Stimulated activated CD8-positive, alpha-beta memory T cell treated with anti-CD3 and anti-CD28 coated beads, Interleukin-2, amount 100 ng/mL, for 48 hours (primary cell): ENCODE data around the gene VASP.
"Not testable (repeated sequence)": the region's sequence is repeated elsewhere in the genome, so short reads cannot be mapped to it uniquely, and the experiment has no call there.

Source experiments
- DNase-seq, 2 donors: peaks; one replicate each; pipeline ENCODE4 v3.0.0-alpha.2; 2020; ENCODE audit warnings: low read depth in 2 of 2

Gene VASP

DNA sequence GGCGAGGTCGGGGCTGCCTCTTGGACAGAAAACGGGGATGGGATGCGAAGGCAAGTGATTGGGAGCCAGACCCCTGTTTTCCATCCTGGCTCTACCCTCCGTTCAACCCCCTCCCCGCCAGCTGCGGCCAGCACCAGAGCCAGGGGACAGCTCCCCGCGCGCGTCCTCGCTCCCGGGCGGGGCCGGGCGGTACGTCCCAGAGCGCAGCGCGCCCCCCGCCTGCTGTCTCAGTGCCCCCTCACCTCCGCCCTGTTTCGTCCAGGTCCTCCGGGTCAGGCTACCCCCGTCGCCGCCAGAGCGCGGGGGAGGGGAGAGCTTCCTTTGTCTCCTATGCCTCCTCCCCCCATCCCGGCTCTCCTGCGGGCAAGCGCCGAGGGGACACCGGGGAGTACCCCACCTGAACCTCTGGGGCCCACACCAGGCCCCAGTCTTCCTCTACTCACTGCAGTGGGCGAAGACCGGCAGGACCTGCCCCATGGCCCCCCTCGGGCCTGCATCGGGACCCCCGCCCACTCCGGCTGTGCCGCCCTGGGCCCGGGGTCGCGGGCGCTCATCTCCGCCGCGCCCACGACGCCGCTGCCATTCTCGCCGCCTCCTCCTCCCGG is 10.8 kb upstream of the VASP start:
- no peak for DNase-seq

GRCh38 chr19:45497791-45498190 is 9.5 kb upstream of the VASP start:
- no peak for DNase-seq

- peak in 1 of 2 donors; percentile 62 for DNase-seq
These were observed 8.7 kb upstream of the VASP start, which contains the start of gene PPM1N for GRCh38 chr19:45498411-45499195. Gene PPM1N (plus strand): TSS chr19:45498443. CDS start chr19:45498473, 30 bp downstream.

DNA sequence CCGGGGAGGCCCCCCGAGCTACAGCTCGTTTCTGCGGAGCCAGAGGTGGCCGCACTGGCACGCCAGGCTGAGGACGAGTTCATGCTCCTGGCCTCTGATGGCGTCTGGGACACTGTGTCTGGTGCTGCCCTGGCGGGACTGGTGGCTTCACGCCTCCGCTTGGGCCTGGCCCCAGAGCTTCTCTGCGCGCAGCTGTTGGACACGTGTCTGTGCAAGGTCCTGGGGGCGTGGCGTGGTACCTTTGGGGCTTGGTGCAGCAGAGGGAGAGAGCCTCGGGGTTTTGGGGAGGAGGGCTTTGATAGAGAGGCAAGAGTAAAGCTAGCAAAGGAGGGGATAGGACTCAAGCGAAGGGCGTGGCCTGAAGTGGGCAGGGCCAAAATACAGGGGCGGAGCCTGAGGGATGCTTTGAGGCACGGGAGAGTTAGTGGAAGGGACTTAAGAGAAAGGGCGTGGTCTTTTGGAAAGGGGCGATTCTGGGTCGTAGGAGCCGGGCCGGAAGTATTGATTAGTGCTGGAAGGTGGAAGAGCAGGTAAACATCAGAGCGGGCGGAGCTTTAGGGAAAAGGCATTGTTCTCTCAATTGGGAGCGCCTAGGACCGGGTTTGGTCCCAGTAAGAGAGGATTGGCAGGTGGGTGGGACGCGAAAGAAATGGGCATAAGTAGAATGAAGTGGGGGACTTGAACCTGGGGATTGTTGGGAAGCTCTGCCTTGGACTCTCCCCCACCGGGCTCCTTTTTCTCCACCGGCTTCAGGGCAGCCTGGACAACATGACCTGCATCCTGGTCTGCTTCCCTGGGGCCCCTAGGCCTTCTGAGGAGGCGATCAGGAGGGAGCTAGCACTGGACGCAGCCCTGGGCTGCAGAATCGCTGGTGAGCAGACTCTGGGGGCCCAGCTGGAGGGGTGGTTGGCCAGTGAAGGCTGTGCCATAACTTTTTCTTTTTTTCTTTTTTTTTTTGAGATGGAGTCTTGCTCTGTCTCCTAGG is 7.8 kb upstream of the VASP start:
- DNase-seq: peak in 1 of 2 donors; percentile 70

DNA sequence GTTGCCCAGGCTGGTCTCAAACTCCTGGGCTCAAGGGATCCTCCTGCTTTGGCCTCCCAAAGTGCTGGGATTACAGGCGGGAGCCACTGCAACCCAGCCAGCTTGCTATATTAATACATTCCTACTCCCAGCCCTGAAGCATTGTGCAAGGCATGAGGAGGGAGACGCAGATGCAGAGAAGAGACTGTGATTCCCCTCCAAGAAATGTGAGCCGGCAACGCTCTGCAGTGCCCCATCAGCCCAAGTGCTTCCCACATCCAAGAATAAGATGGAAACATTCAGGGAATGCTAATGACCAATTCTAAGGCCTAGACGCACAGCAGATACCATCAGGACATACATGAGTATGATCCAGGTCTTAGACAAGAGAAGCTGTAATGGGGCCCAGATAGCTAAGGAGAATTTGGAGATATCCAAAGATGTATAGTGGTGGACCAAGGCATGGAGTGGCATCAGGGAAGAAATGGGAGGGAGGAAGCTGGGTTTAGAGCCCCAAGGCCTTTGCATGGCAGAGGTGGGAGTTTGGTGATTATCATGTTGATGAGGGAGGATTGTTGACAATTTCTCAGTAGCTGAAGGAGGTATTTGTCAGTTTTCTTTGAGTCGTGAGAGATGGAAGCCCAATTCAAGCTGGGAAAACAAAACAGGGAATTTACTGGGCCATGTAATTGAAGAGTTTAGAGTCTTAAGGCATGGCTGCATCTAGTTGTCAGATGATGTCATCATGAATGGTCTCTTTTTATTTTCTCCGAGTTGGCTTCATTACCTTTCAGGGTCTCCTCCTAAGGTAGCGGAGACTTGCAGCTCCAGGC is 6.2 kb upstream of the VASP start:
- no peak for DNase-seq

DNA sequence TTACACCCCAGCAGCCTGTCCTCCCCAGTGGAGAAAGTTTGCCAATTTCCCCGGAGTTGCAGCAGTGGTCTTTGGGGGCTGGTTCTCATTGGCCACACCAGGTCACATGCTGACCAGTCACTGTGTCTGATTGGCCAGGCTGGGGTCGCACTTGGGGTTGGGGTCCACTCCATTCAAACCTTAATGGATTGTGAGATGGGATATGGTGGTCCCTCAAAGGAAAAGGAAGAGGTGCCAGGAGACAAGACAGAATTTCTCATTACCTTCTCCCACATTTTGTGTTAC is 5.6 kb upstream of the VASP start:
- no peak for DNase-seq

DNA sequence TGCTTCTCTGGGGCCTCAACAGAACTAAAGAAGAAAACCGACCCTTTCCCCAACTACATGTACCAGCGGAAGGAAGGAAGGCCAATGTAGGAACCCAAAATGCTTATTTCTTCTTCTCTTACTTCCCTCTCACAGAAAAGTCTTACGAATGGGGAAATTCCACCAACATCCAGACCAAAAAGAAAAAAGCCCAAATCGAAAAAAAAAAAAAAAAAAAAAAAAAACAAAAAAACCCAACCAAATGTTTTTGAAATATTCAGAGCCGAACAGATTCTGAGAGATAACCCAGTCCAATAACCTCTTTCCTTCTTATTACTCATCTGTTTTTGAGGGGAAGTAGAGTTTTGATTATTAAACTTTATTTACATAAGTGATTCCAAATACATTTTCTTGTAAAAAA is 5.2 kb upstream of the VASP start:
- DNase-seq: no peak

GRCh38 chr19:45503909-45504308 is 3.4 kb upstream of the VASP start:
- DNase-seq: no peak

- DNase-seq: no peak
These were observed 1.9 kb upstream of the VASP start for GRCh38 chr19:45505151-45505995.

- DNase-seq: no peak
These were observed 1.4 kb upstream of the VASP start for GRCh38 chr19:45505996-45506245.

- DNase-seq: peak; percentile 99
These were observed 862 bp upstream of the VASP start for GRCh38 chr19:45506246-45506988.

- DNase-seq: no peak
These were observed 665 bp downstream of the VASP start for GRCh38 chr19:45507872-45508416.

GRCh38 chr19:45508417-45508860 is 1.2 kb downstream of the VASP start:
- peak in 1 of 2 donors; percentile 44 for DNase-seq

DNA sequence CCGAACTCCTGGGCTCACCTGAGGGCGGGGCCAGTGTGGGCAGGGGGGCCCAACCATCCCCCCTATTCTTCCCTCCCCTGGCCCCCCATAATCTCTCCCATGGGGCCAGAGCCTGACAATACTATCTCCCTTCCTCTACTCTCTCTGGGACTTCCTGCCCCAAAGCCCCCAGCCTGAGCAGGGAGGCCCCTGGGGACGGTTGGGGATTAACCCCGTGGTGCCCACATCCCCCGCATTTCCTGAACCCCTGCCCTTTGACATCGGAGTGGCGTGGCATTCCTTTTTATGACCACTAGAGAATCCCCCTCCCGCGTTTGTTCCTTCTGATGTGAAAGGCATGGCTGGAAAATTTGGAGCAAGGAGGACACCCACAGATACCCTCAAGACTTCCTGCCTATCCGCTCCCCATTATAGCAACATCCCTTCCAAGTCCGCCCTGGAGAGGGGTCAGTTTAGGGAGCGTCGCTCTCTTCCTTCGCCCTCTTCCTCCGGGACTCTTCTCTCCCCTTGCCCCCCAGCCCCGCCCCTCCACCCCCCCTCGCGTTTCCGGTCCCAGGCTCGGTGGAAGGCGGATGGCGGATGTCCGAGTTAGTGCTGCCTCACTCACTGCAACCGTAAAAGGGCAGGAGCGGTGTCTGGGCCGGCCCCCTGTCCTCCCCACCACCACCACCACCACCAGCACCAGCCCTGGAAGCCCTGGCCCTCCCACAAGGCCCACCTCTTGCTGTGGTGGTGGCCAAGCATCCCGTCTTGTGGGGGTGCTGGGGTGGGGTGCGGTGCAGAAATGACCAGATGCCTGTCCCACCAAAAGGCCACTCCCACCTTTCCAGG is 1.8 kb downstream of the VASP start:
- no peak for DNase-seq

- DNase-seq: no peak
These were observed 2.4 kb downstream of the VASP start for GRCh38 chr19:45509692-45510015.

- not testable (repeated sequence) for DNase-seq
These were observed 3.1 kb downstream of the VASP start for GRCh38 chr19:45510352-45510751.

- DNase-seq: no peak
These were observed 3.8 kb downstream of the VASP start for GRCh38 chr19:45511074-45511473.

GRCh38 chr19:45512881-45513483 is 5.7 kb downstream of the VASP start:
- no peak for DNase-seq
